ENCODE data around the gene FXYD7.

GRCh38 chr19:35099155-35099896 is 43.7 kb upstream of the FXYD7 start:
- no peak for TF ChIP-seq ZFP3 (CRISPR knock-in tag; IDR thresholded peaks at IDR 0.05)
- TF ChIP-seq ZFP30 (CRISPR knock-in tag; IDR thresholded peaks at IDR 0.05), result no peak
- TF ChIP-seq ARNTL (CRISPR knock-in tag; IDR thresholded peaks at IDR 0.05; ENCODE audit: borderline replicate concordance, low read depth), result no peak
- no peak for TF ChIP-seq OSR1 (CRISPR knock-in tag; IDR thresholded peaks at IDR 0.05)
- no peak for TF ChIP-seq PATZ1 (CRISPR knock-in tag; IDR thresholded peaks at IDR 0.05; ENCODE audit: borderline replicate concordance)
- no peak for TF ChIP-seq ESRRG (CRISPR knock-in tag; IDR thresholded peaks at IDR 0.05)
- no peak for TF ChIP-seq CREB5 (CRISPR knock-in tag; IDR thresholded peaks at IDR 0.05; ENCODE audit: low read depth)
- no peak for TF ChIP-seq CSDC2 (CRISPR knock-in tag; IDR thresholded peaks at IDR 0.05)
- TF ChIP-seq RARB (CRISPR knock-in tag; IDR thresholded peaks at IDR 0.05), result no peak
- TF ChIP-seq TCF4 (CRISPR knock-in tag; IDR thresholded peaks at IDR 0.05; ENCODE audit: borderline replicate concordance), result no peak
- no peak for TF ChIP-seq ZC3H10 (CRISPR knock-in tag; IDR thresholded peaks at IDR 0.05)
- TF ChIP-seq GLIS3 (CRISPR knock-in tag; IDR thresholded peaks at IDR 0.05), result no peak
- TF ChIP-seq TOX (CRISPR knock-in tag; IDR thresholded peaks at IDR 0.05; ENCODE audit: borderline replicate concordance), result no peak
- no peak for TF ChIP-seq CSRNP3 (CRISPR knock-in tag; IDR thresholded peaks at IDR 0.05)
